HEK293 (cell line): ENCODE data around the gene CCT3.

Experiments
- CTCF ChIA-PET: fragments of 350-600 bp; formaldehyde crosslinking; extraction: SDS; loops from one replicate; lab custom pipeline; 2021; ENCODE audit warnings: antibody characterized with exemption; lab: Yijun Ruan, JAX
- POLR2A ChIA-PET: fragments of 300-600 bp; formaldehyde crosslinking; extraction: SDS; loops from one replicate; lab custom pipeline; 2020; ENCODE audit warnings: antibody characterized with exemption, inconsistent platforms; lab: Yijun Ruan, JAX
- H3K27ac ChIP-seq: fragments of 200-500 bp; sonication (Bioruptor generic); 2 replicates; pipeline ENCODE4 v1.5.1; 2014; ENCODE audit warnings: low read depth, low read length, control low read depth, inconsistent platforms; ENCODE audit errors: extremely low read depth
- H3K36me3 ChIP-seq, 2 experiments: fragments of 200-500 bp in 1 of 2; sonication (Bioruptor generic) in 1 of 2; 1 replicate in 1 of 2; 2 replicates in 1 of 2; pipeline ENCODE4 v1.5.1; 2014 to 2017; ENCODE audit warnings: inconsistent platforms in 2 of 2, low read length in 2 of 2; ENCODE audit not compliant: control insufficient read depth in 2 of 2, insufficient read depth in 1 of 2
- H3K4me1 ChIP-seq: fragments of 200-500 bp; sonication (Bioruptor generic); 2 replicates; pipeline ENCODE4 v1.5.1; 2014; ENCODE audit warnings: mild to moderate bottlenecking, low read length, inconsistent platforms; ENCODE audit not compliant: control insufficient read depth, insufficient read depth
- H3K4me3 ChIP-seq: 2 replicates; pipeline ENCODE4 v1.5.1; 2011; ENCODE audit warnings: low read depth, mild to moderate bottlenecking, control low read depth, low read length, moderate library complexity
- H3K9me3 ChIP-seq: fragments of 200-500 bp; sonication (Bioruptor generic); 2 replicates; pipeline ENCODE4 v1.5.1; 2014; ENCODE audit warnings: low read depth, low read length, inconsistent platforms; ENCODE audit not compliant: control insufficient read depth, insufficient read depth
- CTCF ChIP-seq: fragments of 450-650 bp; formaldehyde crosslinking; IDR thresholded peaks from 2 replicates; pipeline ENCODE4 v1.5.1; 2016; ENCODE audit warnings: missing biosample characterization, missing genetic modification characterization
- GLI2 ChIP-seq: fragments of 450-650 bp; formaldehyde crosslinking; IDR thresholded peaks from 2 replicates; pipeline ENCODE4; 2017; ENCODE audit warnings: missing biosample characterization, missing genetic modification characterization, low read depth, borderline replicate concordance
- OVOL3 ChIP-seq: fragments of 450-650 bp; formaldehyde crosslinking; IDR thresholded peaks from 2 replicates; pipeline ENCODE4 v1.5.1; 2016; ENCODE audit warnings: missing biosample characterization, missing genetic modification characterization
- SP2 ChIP-seq: fragments of 450-650 bp; formaldehyde crosslinking; IDR thresholded peaks from 2 replicates; pipeline ENCODE4 v1.5.1; 2016; ENCODE audit warnings: missing biosample characterization, missing genetic modification characterization
- YY1 ChIP-seq: fragments of 450-650 bp; formaldehyde crosslinking; IDR thresholded peaks from 2 replicates; pipeline ENCODE4 v1.5.1; 2018; ENCODE audit warnings: missing biosample characterization, missing genetic modification characterization
- ZBTB1 ChIP-seq: fragments of 450-650 bp; formaldehyde crosslinking; IDR thresholded peaks from 2 replicates; pipeline ENCODE4 v1.5.1; 2016; ENCODE audit warnings: missing biosample characterization, missing genetic modification characterization
- ZEB2 ChIP-seq: fragments of 450-650 bp; formaldehyde crosslinking; IDR thresholded peaks from 2 replicates; pipeline ENCODE4 v1.5.1; 2016; ENCODE audit warnings: missing biosample characterization, missing genetic modification characterization
- ZFP69B ChIP-seq: fragments of 450-650 bp; formaldehyde crosslinking; IDR thresholded peaks from 2 replicates; pipeline ENCODE4 v1.5.1; 2016; ENCODE audit warnings: missing biosample characterization, missing genetic modification characterization
- ZNF214 ChIP-seq: fragments of 450-650 bp; formaldehyde crosslinking; IDR thresholded peaks from 2 replicates; pipeline ENCODE4 v1.5.1; 2017; ENCODE audit warnings: missing biosample characterization, mild to moderate bottlenecking, missing genetic modification characterization, borderline replicate concordance
- ZNF23 ChIP-seq: fragments of 450-650 bp; formaldehyde crosslinking; IDR thresholded peaks from 2 replicates; pipeline ENCODE4 v1.5.1; 2016; ENCODE audit warnings: missing biosample characterization, missing genetic modification characterization, borderline replicate concordance
- ZNF24 ChIP-seq: fragments of 450-650 bp; formaldehyde crosslinking; IDR thresholded peaks from 2 replicates; pipeline ENCODE4 v1.5.1; 2016; ENCODE audit warnings: missing biosample characterization, missing genetic modification characterization
- ZNF335 ChIP-seq: fragments of 450-650 bp; formaldehyde crosslinking; conservative IDR thresholded peaks from 2 replicates; pipeline ENCODE4 v1.5.1; 2016; ENCODE audit warnings: missing biosample characterization, missing genetic modification characterization
- ZNF366 ChIP-seq: fragments of 450-650 bp; formaldehyde crosslinking; conservative IDR thresholded peaks from 2 replicates; pipeline ENCODE4 v1.5.1; 2016; ENCODE audit warnings: missing biosample characterization, missing genetic modification characterization
- ZNF449 ChIP-seq: fragments of 450-650 bp; formaldehyde crosslinking; IDR thresholded peaks from 2 replicates; pipeline ENCODE4 v1.5.1; 2017; ENCODE audit warnings: missing biosample characterization, mild to moderate bottlenecking, missing genetic modification characterization, moderate library complexity
- ZNF558 ChIP-seq: fragments of 450-650 bp; formaldehyde crosslinking; IDR thresholded peaks from 2 replicates; pipeline ENCODE4 v1.5.1; 2016; ENCODE audit warnings: missing biosample characterization, missing genetic modification characterization
- ZNF664 ChIP-seq: fragments of 450-650 bp; formaldehyde crosslinking; IDR thresholded peaks from 2 replicates; pipeline ENCODE4 v1.5.1; 2016; ENCODE audit warnings: missing biosample characterization, missing genetic modification characterization
- ZNF830 ChIP-seq: fragments of 450-650 bp; IDR thresholded peaks from 2 replicates; pipeline ENCODE4 v1.5.0; 2018; ENCODE audit warnings: missing biosample characterization, missing genetic modification characterization, low read depth, mild to moderate bottlenecking, moderate library complexity
- ZSCAN30 ChIP-seq: fragments of 450-650 bp; IDR thresholded peaks from 2 replicates; pipeline ENCODE4 v1.5.1; 2018; ENCODE audit warnings: missing biosample characterization, mild to moderate bottlenecking, missing genetic modification characterization, moderate library complexity
- TF ChIP-seq, protein P1 (sequence below): fragments of 450-650 bp; formaldehyde crosslinking; IDR thresholded peaks from 2 replicates; pipeline ENCODE4 v1.5.1; 2016; ENCODE audit warnings: missing biosample characterization, missing genetic modification characterization
- TF ChIP-seq, protein P2 (sequence below): fragments of 450-650 bp; formaldehyde crosslinking; IDR thresholded peaks from 2 replicates; pipeline ENCODE4 v1.5.1; 2016; ENCODE audit warnings: missing biosample characterization, missing genetic modification characterization

Gene CCT3

DNA sequence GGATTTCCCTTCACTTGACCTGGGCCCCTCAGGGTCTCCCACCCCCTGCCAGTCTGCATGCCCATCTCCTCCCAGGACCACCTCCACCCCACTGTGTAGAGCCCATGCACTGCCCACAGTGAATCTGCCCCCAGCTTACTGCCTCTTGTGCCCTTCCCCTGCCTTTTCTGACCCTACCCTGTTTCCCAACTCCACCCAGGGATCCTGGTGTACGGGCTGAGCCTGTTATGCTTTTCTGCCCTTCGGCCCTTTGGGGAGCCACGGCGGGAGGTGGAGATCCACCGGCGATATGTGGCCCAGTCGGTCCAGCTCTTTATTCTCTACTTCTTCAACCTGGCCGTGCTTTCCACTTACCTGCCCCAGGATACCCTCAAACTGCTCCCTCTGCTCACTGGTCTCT, 52.0 kb downstream of the CCT3 start (continued):
- TF ChIP-seq, protein P1, sequence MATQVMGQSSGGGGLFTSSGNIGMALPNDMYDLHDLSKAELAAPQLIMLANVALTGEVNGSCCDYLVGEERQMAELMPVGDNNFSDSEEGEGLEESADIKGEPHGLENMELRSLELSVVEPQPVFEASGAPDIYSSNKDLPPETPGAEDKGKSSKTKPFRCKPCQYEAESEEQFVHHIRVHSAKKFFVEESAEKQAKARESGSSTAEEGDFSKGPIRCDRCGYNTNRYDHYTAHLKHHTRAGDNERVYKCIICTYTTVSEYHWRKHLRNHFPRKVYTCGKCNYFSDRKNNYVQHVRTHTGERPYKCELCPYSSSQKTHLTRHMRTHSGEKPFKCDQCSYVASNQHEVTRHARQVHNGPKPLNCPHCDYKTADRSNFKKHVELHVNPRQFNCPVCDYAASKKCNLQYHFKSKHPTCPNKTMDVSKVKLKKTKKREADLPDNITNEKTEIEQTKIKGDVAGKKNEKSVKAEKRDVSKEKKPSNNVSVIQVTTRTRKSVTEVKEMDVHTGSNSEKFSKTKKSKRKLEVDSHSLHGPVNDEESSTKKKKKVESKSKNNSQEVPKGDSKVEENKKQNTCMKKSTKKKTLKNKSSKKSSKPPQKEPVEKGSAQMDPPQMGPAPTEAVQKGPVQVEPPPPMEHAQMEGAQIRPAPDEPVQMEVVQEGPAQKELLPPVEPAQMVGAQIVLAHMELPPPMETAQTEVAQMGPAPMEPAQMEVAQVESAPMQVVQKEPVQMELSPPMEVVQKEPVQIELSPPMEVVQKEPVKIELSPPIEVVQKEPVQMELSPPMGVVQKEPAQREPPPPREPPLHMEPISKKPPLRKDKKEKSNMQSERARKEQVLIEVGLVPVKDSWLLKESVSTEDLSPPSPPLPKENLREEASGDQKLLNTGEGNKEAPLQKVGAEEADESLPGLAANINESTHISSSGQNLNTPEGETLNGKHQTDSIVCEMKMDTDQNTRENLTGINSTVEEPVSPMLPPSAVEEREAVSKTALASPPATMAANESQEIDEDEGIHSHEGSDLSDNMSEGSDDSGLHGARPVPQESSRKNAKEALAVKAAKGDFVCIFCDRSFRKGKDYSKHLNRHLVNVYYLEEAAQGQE (tag by site-specific recombination) = no peak
- TF ChIP-seq, protein P2, sequence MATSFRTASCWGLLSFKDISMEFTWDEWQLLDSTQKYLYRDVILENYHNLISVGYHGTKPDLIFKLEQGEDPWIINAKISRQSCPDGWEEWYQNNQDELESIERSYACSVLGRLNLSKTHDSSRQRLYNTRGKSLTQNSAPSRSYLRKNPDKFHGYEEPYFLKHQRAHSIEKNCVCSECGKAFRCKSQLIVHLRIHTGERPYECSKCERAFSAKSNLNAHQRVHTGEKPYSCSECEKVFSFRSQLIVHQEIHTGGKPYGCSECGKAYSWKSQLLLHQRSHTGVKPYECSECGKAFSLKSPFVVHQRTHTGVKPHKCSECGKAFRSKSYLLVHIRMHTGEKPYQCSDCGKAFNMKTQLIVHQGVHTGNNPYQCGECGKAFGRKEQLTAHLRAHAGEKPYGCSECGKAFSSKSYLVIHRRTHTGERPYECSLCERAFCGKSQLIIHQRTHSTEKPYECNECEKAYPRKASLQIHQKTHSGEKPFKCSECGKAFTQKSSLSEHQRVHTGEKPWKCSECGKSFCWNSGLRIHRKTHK (tag by site-specific recombination) = no peak
- TF ChIP-seq ZNF335 (tag by site-specific recombination) = no peak

DNA sequence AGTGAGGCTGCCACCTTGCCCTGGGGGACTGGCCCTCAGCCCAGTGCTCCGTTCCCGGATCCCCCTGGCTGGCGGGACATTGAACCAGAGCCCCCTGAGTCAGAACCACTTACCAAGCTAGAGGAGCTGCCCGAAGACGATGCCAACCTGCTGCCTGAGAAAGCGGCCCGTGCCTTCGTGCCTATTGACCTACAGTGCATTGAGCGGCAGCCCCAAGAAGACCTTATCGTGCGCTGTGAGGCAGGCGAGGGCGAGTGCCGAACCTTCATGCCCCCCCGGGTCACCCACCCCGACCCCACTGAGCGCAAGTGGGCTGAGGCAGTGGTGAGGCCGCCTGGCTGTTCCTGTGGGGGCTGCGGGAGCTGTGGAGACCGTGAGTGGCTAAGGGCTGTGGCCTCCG, 52.7 kb downstream of the CCT3 start:
- Histone ChIP-seq H3K36me3 (peaks cover 4 to 38% of the 10 kb centered on the region in 2 experiments; a peak in 2 of 3 replicates), H3K4me3 (no peak overlapping the region), H3K4me1 (peaks cover 4% of the 10 kb centered on the region; the same call in 1 of the 2 replicates), H3K27ac (no peak overlapping the region), H3K9me3 (no peaks in the 10 kb centered on the region)
- ChIA-PET POLR2A (no interaction called here), CTCF (no interaction called here)
- no peak for TF ChIP-seq ZNF830 (tag by site-specific recombination)
- no peak for TF ChIP-seq ZNF449 (tag by site-specific recombination)
- no peak for TF ChIP-seq CTCF
- TF ChIP-seq ZNF23 (tag by site-specific recombination) = no peak

DNA sequence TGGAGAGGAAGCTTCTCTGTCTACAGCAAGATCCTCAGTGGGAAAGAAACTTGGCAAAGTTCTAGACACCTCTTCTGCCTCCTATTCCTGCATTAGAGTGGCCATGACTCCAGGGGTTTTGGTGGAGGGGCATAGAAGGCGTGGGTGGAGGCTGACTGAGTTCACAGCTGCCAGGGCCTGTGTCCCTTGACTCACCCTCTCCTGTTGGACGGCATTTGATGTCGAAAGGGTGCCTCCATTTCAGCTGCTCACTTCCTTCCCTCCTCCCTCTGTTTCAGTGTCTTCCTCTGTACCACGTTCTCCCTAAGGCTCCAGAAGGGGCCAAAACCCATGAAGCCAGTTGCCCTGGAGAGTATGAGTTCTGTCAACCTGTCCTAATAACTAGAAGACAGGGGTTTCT, 53.3 kb downstream of the CCT3 start:
- peaks cover 4% of the 10 kb centered on the region; the same call in 1 of the 2 replicates for H3K4me1 ChIP-seq
- ChIA-PET CTCF (interaction anchor here (0.8 kb wide), 1 partner anchor 35 kb away, joined by 4 read pairs; no protein-coding TSS in a partner anchor), POLR2A (no interaction called here)
- TF ChIP-seq ZSCAN30 (tag by site-specific recombination) (no peak), SP2 (no peak)
- no peak overlapping the region for H3K27ac ChIP-seq
- H3K4me3 ChIP-seq = no peak overlapping the region
- peaks cover 4 to 43% of the 10 kb centered on the region in 2 experiments; a peak in 2 of 3 replicates for H3K36me3 ChIP-seq
- H3K9me3 ChIP-seq = no peaks in the 10 kb centered on the region

DNA sequence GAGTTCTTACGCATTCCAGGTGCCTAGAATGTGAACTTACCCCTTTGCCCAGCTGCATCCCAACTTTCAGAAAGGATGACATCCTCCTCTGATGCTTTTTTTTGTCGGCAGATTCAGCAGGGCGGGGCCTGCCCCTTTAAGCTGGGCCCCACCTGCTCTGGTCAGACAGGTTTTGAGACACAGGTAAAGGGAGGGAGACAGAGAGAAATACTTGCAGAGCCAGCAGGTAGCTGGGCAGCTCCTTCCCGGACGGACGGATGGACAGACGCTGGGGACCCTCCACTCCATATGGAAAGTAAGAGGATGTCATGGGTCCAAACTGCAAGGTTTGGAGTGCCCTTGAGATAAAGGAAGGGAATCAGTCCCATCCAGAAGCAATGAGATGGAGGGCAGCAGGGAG, 54.0 kb downstream of the CCT3 start, which contains the start of gene TMEM79:
Gene TMEM79 (plus strand): TSS at position 214 of the 400 bp plus-strand sequence. CDS start 902 bp downstream, outside the sequence.
- CTCF ChIA-PET = interaction anchor here (1.1 to 1.2 kb wide), 2 partner anchors 162 to 187 kb away, joined by 3 to 4 read pairs; no protein-coding TSS in a partner anchor
- TF ChIP-seq GLI2 (tag by site-specific recombination) (no peak), ZNF366 (no peak), ZNF214 (tag by site-specific recombination) (no peak), YY1 (tag by site-specific recombination) (no peak), ZEB2 (tag by site-specific recombination) (no peak), ZFP69B (tag by site-specific recombination) (peak; percentile 59; the same call in 1 of the 2 replicates), ZNF664 (no peak), ZNF24 (tag by site-specific recombination) (no peak), OVOL3 (tag by site-specific recombination) (no peak), ZBTB1 (tag by site-specific recombination) (no peak), ZNF558 (tag by site-specific recombination) (no peak)

More for the DNA sequence above, 54.0 kb downstream of the CCT3 start, which contains the start of gene TMEM79:
- Histone ChIP-seq H3K4me1 (peaks cover 4% of the 10 kb centered on the region; the same call in 1 of the 2 replicates), H3K4me3 (peak within 1 kb of the TSS; percentile 91), H3K27ac (peak within 1 kb of the TSS; percentile 67; the same call in 1 of the 2 replicates), H3K9me3 (no peaks in the 10 kb centered on the region), H3K36me3 (peaks cover 4 to 45% of the 10 kb centered on the region in 2 experiments; a peak in 2 of 3 replicates)
- POLR2A ChIA-PET = interaction anchor here (1.0 to 1.8 kb wide), 2 partner anchors 10 to 54 kb away, joined by 4 to 10 read pairs; partner anchors contain the start of genes CCT3 and TSACC
